Measurements from ENCODE around the gene ACAA1. TPM values are rescaled to one million over a fixed set of nuclear protein-coding genes. Genes with fewer than 3 reads are reported as not detected.
A peak's percentile ranks its signal among the peaks of the same experiment; 100 is the strongest.

ACAA1 gene
- total RNA-seq, 5 donors from 2014 or later (not counting 1 experiment from before 2014, with no cell fraction given), result 70.7 to 97.1 (median 90.8) TPM

- POLR2A ChIA-PET, result no interaction called here
- H3K27me3 Mint-ChIP-seq, result no peaks in the 10 kb centered on the region
- H3K4me3 Mint-ChIP-seq, result no peak overlapping the region
- H3K27ac Mint-ChIP-seq, result no peak overlapping the region
- H3K9me3 Mint-ChIP-seq, result no peaks in the 10 kb centered on the region
- H3K4me1 ChIP-seq (ENCODE audit: control insufficient read depth in 1 of 2, extremely low read depth in 1 of 2, insufficient read depth in 2 of 2, low read length in 2 of 2), result peaks cover 0 to 11% of the 10 kb centered on the region in 2 experiments
- H3K9me3 ChIP-seq, result no peaks in the 10 kb centered on the region
- no peak overlapping the region for H3K27ac ChIP-seq (ENCODE audit: low read length)
- peaks cover 36 to 92% of the 10 kb centered on the region in 2 donors for H3K36me3 ChIP-seq (ENCODE audit: control insufficient read depth in 2 of 2, extremely low read depth in 1 of 2, insufficient read depth in 1 of 2, low read length in 1 of 2)
- DNase-seq, result no peak
- no peak for ATAC-seq (replicated peaks in 1 of 4)
- peaks cover 16 to 23% (median 18%) of the 10 kb centered on the region in 3 donors for H3K4me1 Mint-ChIP-seq
- H3K27me3 ChIP-seq (replicated peaks in 1 of 2; ENCODE audit: control insufficient read depth in 2 of 2, extremely low read depth in 1 of 2, insufficient read depth in 2 of 2, low read length in 1 of 2), result no peaks in the 10 kb centered on the region
- CTCF ChIA-PET, result interaction anchor here (0.6 kb wide), 2 partner anchors 30 to 153 kb away, joined by 3 read pairs; no protein-coding TSS in a partner anchor
- 92% methylated on average over 1 of the region's 1 CpG for WGBS (ENCODE audit: insufficient coverage)
- no peak overlapping the region for H3K4me3 ChIP-seq (ENCODE audit: control insufficient read depth in 1 of 2, extremely low read depth in 1 of 2, low read length in 1 of 2)
- H3K36me3 Mint-ChIP-seq, result peaks cover 56% of the 10 kb centered on the region
Measured at GRCh38 chr3:38128303-38128655, 8.6 kb downstream of the ACAA1 start.

GRCh38 chr3:38127611-38128302, 9.2 kb downstream of the ACAA1 start:
- peak in 2 of 35 experiments; percentile 1 to 4 for DNase-seq
- ATAC-seq (replicated peaks in 1 of 4), result no peak
- H3K27ac Mint-ChIP-seq, result peak overlapping the region in 1 of 2 donors; percentile 44
- Histone ChIP-seq H3K4me1 (ENCODE audit: control insufficient read depth in 1 of 2, extremely low read depth in 1 of 2, insufficient read depth in 2 of 2, low read length in 2 of 2) (peaks cover 0 to 7% of the 10 kb centered on the region in 2 experiments), H3K27ac (ENCODE audit: low read length) (no peak overlapping the region), H3K4me3 (ENCODE audit: control insufficient read depth in 1 of 2, extremely low read depth in 1 of 2, low read length in 1 of 2) (no peak overlapping the region), H3K36me3 (ENCODE audit: control insufficient read depth in 2 of 2, extremely low read depth in 1 of 2, insufficient read depth in 1 of 2, low read length in 1 of 2) (peaks cover 41 to 91% of the 10 kb centered on the region in 2 donors), H3K9me3 (no peaks in the 10 kb centered on the region), H3K27me3 (replicated peaks in 1 of 2; ENCODE audit: control insufficient read depth in 2 of 2, extremely low read depth in 1 of 2, insufficient read depth in 2 of 2, low read length in 1 of 2) (no peaks in the 10 kb centered on the region)
- POLR2A ChIA-PET, result no interaction called here
- WGBS (ENCODE audit: insufficient coverage), result 100% methylated on average over 2 of the region's 4 CpGs
- CTCF ChIA-PET, result interaction anchor here in 1 of 2 donors (0.6 kb wide), 1 partner anchor 30 kb away, joined by 3 read pairs; no protein-coding TSS in a partner anchor
- H3K4me3 Mint-ChIP-seq, result no peak overlapping the region
- H3K9me3 Mint-ChIP-seq, result no peaks in the 10 kb centered on the region
- peaks cover 58% of the 10 kb centered on the region for H3K36me3 Mint-ChIP-seq
- no peaks in the 10 kb centered on the region for H3K27me3 Mint-ChIP-seq
- peaks cover 12 to 19% (median 15%) of the 10 kb centered on the region in 3 donors for H3K4me1 Mint-ChIP-seq

GRCh38 chr3:38126121-38126892, 10.6 kb downstream of the ACAA1 start:
- Mint-ChIP-seq H3K36me3 (peaks cover 59% of the 10 kb centered on the region), H3K27ac (no peak overlapping the region), H3K4me1 (peaks cover 6 to 9% (median 8%) of the 10 kb centered on the region in 3 donors), H3K9me3 (no peaks in the 10 kb centered on the region), H3K27me3 (no peaks in the 10 kb centered on the region), H3K4me3 (no peak overlapping the region)
- peaks cover 51 to 91% of the 10 kb centered on the region in 2 donors for H3K36me3 ChIP-seq (ENCODE audit: control insufficient read depth in 2 of 2, extremely low read depth in 1 of 2, insufficient read depth in 1 of 2, low read length in 1 of 2)
- ATAC-seq (replicated peaks in 1 of 4) (no peak), DNase-seq (peak in 1 of 35 experiments; percentile 1)
- no peak overlapping the region for H3K27ac ChIP-seq (ENCODE audit: low read length)
- H3K4me3 ChIP-seq (ENCODE audit: control insufficient read depth in 1 of 2, extremely low read depth in 1 of 2, low read length in 1 of 2), result no peak overlapping the region
- no peaks in the 10 kb centered on the region for H3K9me3 ChIP-seq
- no peaks in the 10 kb centered on the region for H3K27me3 ChIP-seq (replicated peaks in 1 of 2; ENCODE audit: control insufficient read depth in 2 of 2, extremely low read depth in 1 of 2, insufficient read depth in 2 of 2, low read length in 1 of 2)
- ChIA-PET CTCF (interaction anchor here in 1 of 2 donors (0.5 kb wide), 1 partner anchor 83 kb away, joined by 7 read pairs; no protein-coding TSS in a partner anchor), POLR2A (no interaction called here)
- H3K4me1 ChIP-seq (ENCODE audit: control insufficient read depth in 1 of 2, extremely low read depth in 1 of 2, insufficient read depth in 2 of 2, low read length in 2 of 2), result peaks cover 0 to 7% of the 10 kb centered on the region in 2 experiments
- WGBS (ENCODE audit: insufficient coverage), result 100% methylated on average over 3 of the region's 6 CpGs

GRCh38 chr3:38125305-38126120, 11.4 kb downstream of the ACAA1 start:
- ATAC-seq (replicated peaks in 1 of 4) (no peak), DNase-seq (no peak)
- H3K4me1 Mint-ChIP-seq, result peaks cover 4 to 6% (median 5%) of the 10 kb centered on the region in 3 donors
- no peak overlapping the region for H3K4me3 Mint-ChIP-seq
- H3K27ac ChIP-seq (ENCODE audit: low read length), result no peak overlapping the region
- no peak overlapping the region for H3K4me3 ChIP-seq (ENCODE audit: control insufficient read depth in 1 of 2, extremely low read depth in 1 of 2, low read length in 1 of 2)
- H3K4me1 ChIP-seq (ENCODE audit: control insufficient read depth in 1 of 2, extremely low read depth in 1 of 2, insufficient read depth in 2 of 2, low read length in 2 of 2), result peaks cover 0 to 4% of the 10 kb centered on the region in 2 experiments
- 94% methylated on average over 9 of the region's 11 CpGs for WGBS (ENCODE audit: insufficient coverage)
- ChIA-PET CTCF (no interaction called here), POLR2A (no interaction called here)
- peaks cover 50 to 90% of the 10 kb centered on the region in 2 donors for H3K36me3 ChIP-seq (ENCODE audit: control insufficient read depth in 2 of 2, extremely low read depth in 1 of 2, insufficient read depth in 1 of 2, low read length in 1 of 2)
- H3K27me3 Mint-ChIP-seq, result no peaks in the 10 kb centered on the region
- H3K36me3 Mint-ChIP-seq, result peaks cover 60% of the 10 kb centered on the region
- no peaks in the 10 kb centered on the region for H3K27me3 ChIP-seq (replicated peaks in 1 of 2; ENCODE audit: control insufficient read depth in 2 of 2, extremely low read depth in 1 of 2, insufficient read depth in 2 of 2, low read length in 1 of 2)
- H3K9me3 Mint-ChIP-seq, result no peaks in the 10 kb centered on the region
- no peaks in the 10 kb centered on the region for H3K9me3 ChIP-seq
- peak overlapping the region in 1 of 2 donors; percentile 45 for H3K27ac Mint-ChIP-seq

- ATAC-seq (replicated peaks in 1 of 4) (no peak), DNase-seq (no peak)
- no peaks in the 10 kb centered on the region for H3K27me3 Mint-ChIP-seq
- ChIA-PET POLR2A (no interaction called here), CTCF (no interaction called here)
- no peaks in the 10 kb centered on the region for H3K9me3 ChIP-seq
- peaks cover 58% of the 10 kb centered on the region for H3K36me3 Mint-ChIP-seq
- peaks cover 0 to 5% (median 0%) of the 10 kb centered on the region in 3 donors for H3K4me1 Mint-ChIP-seq
- 83% methylated on average over 6 of the region's 7 CpGs for WGBS (ENCODE audit: insufficient coverage)
- no peak overlapping the region for H3K27ac ChIP-seq (ENCODE audit: low read length)
- no peak overlapping the region for H3K4me3 ChIP-seq (ENCODE audit: control insufficient read depth in 1 of 2, extremely low read depth in 1 of 2, low read length in 1 of 2)
- H3K36me3 ChIP-seq (ENCODE audit: control insufficient read depth in 2 of 2, extremely low read depth in 1 of 2, insufficient read depth in 1 of 2, low read length in 1 of 2), result peaks cover 47 to 83% of the 10 kb centered on the region in 2 donors
- H3K4me3 Mint-ChIP-seq, result no peak overlapping the region
- H3K9me3 Mint-ChIP-seq, result no peaks in the 10 kb centered on the region
- peak overlapping the region in 1 of 2 donors; percentile 41 for H3K27ac Mint-ChIP-seq
- H3K4me1 ChIP-seq (ENCODE audit: control insufficient read depth in 1 of 2, extremely low read depth in 1 of 2, insufficient read depth in 2 of 2, low read length in 2 of 2), result no peaks in the 10 kb centered on the region
- H3K27me3 ChIP-seq (replicated peaks in 1 of 2; ENCODE audit: control insufficient read depth in 2 of 2, extremely low read depth in 1 of 2, insufficient read depth in 2 of 2, low read length in 1 of 2), result no peaks in the 10 kb centered on the region
Measured at GRCh38 chr3:38124324-38125122, 12.4 kb downstream of the ACAA1 start.
